HCT116 (cell line): ENCODE data around the gene PKP1. TPM values are rescaled to one million over a fixed set of nuclear protein-coding genes. Genes with fewer than 3 reads are reported as not detected.

ENCODE experiments used
- ATAC-seq: fragments of 200-7000 bp; cut with Tn5 transposase; 2 replicates; pipeline ENCODE4 v1.9.1; 2020; ENCODE audit warnings: mild to moderate bottlenecking, moderate library complexity
- BruUV-seq: library from RNA; stranded (reverse); fragments of 400-500 nt; replicated peaks from 2 replicates; lab custom pipeline; 2021; lab: Mats Ljungman, UMichigan
- CTCF ChIA-PET: fragments of 300-600 bp; sonication (Branson Sonifier 250); formaldehyde crosslinking; loops from one replicate; lab custom pipeline; 2021; ENCODE audit warnings: antibody characterized with exemption; lab: Charles Lee
- POLR2A ChIA-PET: fragments of 300-600, 350-600 bp; sonication (Branson Sonifier 250); formaldehyde crosslinking; loops from one replicate; lab custom pipeline; 2021; ENCODE audit warnings: antibody characterized with exemption; lab: Charles Lee
- RAD21 ChIA-PET, 2 experiments: fragments of 300-600 bp; sonication (Branson Sonifier 250); formaldehyde crosslinking; loops; one replicate each; lab custom pipeline; 2023; ENCODE audit warnings: low total read pairs in 2 of 2; ENCODE audit not compliant: uncharacterized antibody in 2 of 2, unreplicated experiment in 2 of 2, low non-redundant PET in 1 of 2; lab: Charles Lee
- DNase-seq: peaks from one replicate; pipeline ENCODE4 v3.0.0-alpha.2; 2010; ENCODE audit warnings: low read depth, low spot score
- H2AFZ ChIP-seq: fragments of 200-600 bp; shearing (Covaris generic), sonication (generic); 2 replicates; pipeline ENCODE4 v1.6.1; 2017; ENCODE audit warnings: low read depth, mixed run types, mixed read lengths, antibody characterized with exemption, low read length; ENCODE audit not compliant: poor library complexity, severe bottlenecking
- H3K27ac ChIP-seq: 2 replicates; pipeline ENCODE4 v1.5.1; 2012; ENCODE audit warnings: low read depth, low read length
- H3K27me3 ChIP-seq: fragments of 200-600 bp; sonication (generic); 2 replicates; pipeline ENCODE4 v1.6.1; 2016; ENCODE audit warnings: mixed run types, low read length, mixed read lengths; ENCODE audit not compliant: insufficient read depth
- H3K36me3 ChIP-seq, 2 experiments: fragments of 200-500 bp in 1 of 2; fragments of 200-600 bp in 1 of 2; sonication (Bioruptor generic) in 1 of 2; sonication (generic) in 1 of 2; 2 replicates each; pipeline versions ENCODE4 v1.5.1 to v1.6.1; 2014 to 2016; ENCODE audit warnings: low read length in 2 of 2, inconsistent platforms in 1 of 2, mixed read lengths in 1 of 2, mixed run types in 1 of 2; ENCODE audit not compliant: insufficient read depth in 2 of 2, control insufficient read depth in 1 of 2
- H3K4me1 ChIP-seq, 2 experiments: fragments of 200-600 bp in 1 of 2; sonication (generic) in 1 of 2; 2 replicates each; pipeline versions ENCODE4 v1.5.1 to v1.6.1; 2012 to 2017; ENCODE audit warnings: low read length in 2 of 2, inconsistent platforms in 1 of 2, mild to moderate bottlenecking in 1 of 2, mixed read lengths in 1 of 2, mixed run types in 1 of 2, moderate library complexity in 1 of 2; ENCODE audit not compliant: insufficient read depth in 2 of 2, control insufficient read depth in 1 of 2
- H3K4me2 ChIP-seq: fragments of 200-600 bp; sonication (generic); 2 replicates; pipeline ENCODE4 v1.6.1; 2017; ENCODE audit warnings: mixed run types, low read length, mixed read lengths
- H3K4me3 ChIP-seq, 2 experiments: fragments of 200-600 bp in 1 of 2; sonication (generic) in 1 of 2; replicated peaks in 1 of 2; 2 replicates each; pipeline ENCODE4 v1.5.1; 2011 to 2016; ENCODE audit warnings: low read length in 2 of 2, control low read depth in 1 of 2, low read depth in 1 of 2, mild to moderate bottlenecking in 1 of 2, mixed read lengths in 1 of 2, mixed run types in 1 of 2
- H3K79me2 ChIP-seq: fragments of 200-600 bp; sonication (generic); 2 replicates; pipeline ENCODE4 v1.6.1; 2017; ENCODE audit warnings: mild to moderate bottlenecking, mixed run types, low read length, moderate library complexity, mixed read lengths; ENCODE audit not compliant: insufficient read depth
- H3K9ac ChIP-seq: fragments of 200-600 bp; sonication (generic); 2 replicates; pipeline ENCODE4 v1.6.1; 2016; ENCODE audit warnings: low read length, mixed read lengths
- H3K9me2 ChIP-seq: fragments of 200-600 bp; sonication (generic), shearing (Covaris generic); 2 replicates; pipeline ENCODE4 v1.6.1; 2017; ENCODE audit warnings: mixed run types, mild to moderate bottlenecking, moderate library complexity; ENCODE audit not compliant: insufficient read depth
- H3K9me3 ChIP-seq, 2 experiments: fragments of 200-500 bp in 1 of 2; fragments of 200-600 bp in 1 of 2; sonication (Bioruptor generic) in 1 of 2; sonication (generic) in 1 of 2; 2 replicates each; pipeline ENCODE4 v1.6.1; 2014 to 2017; ENCODE audit warnings: low read length in 2 of 2, mixed read lengths in 2 of 2, inconsistent platforms in 1 of 2, low read depth in 1 of 2, mild to moderate bottlenecking in 1 of 2, mixed run types in 1 of 2, moderate library complexity in 1 of 2; ENCODE audit not compliant: control insufficient read depth in 1 of 2, insufficient read depth in 1 of 2
- H4K20me1 ChIP-seq: fragments of 200-600 bp; sonication (generic), shearing (Covaris generic); 2 replicates; pipeline ENCODE4 v1.6.1; 2017; ENCODE audit warnings: mixed run types, mild to moderate bottlenecking, moderate library complexity; ENCODE audit not compliant: insufficient read depth
- CTCF ChIP-seq, 3 experiments: fragments of 200-600 bp in 1 of 3; sonication (generic) in 1 of 3; IDR thresholded peaks in 2 of 3; conservative IDR thresholded peaks in 1 of 3; 2 replicates each; pipeline ENCODE4 v1.5.1; 2012 to 2017; ENCODE audit warnings: low read depth in 2 of 3, low read length in 2 of 3, antibody characterized with exemption in 1 of 3, borderline replicate concordance in 1 of 3, control low read depth in 1 of 3, mild to moderate bottlenecking in 1 of 3, mixed read lengths in 1 of 3, mixed run types in 1 of 3, moderate library complexity in 1 of 3; ENCODE audit not compliant: insufficient read depth in 1 of 3
- POLR2A ChIP-seq: IDR thresholded peaks from 2 replicates; pipeline ENCODE4 v1.7.0; 2011; ENCODE audit warnings: borderline replicate concordance; ENCODE audit not compliant: insufficient read depth, insufficient read length; ENCODE audit errors: extremely low read depth
- RAD21 ChIP-seq: IDR thresholded peaks from 2 replicates; pipeline ENCODE4 v1.6.1; 2012; ENCODE audit warnings: low read depth, mild to moderate bottlenecking
- REST ChIP-seq: IDR thresholded peaks from 2 replicates; pipeline ENCODE4 v1.6.1; 2012; ENCODE audit warnings: low read depth
- SP1 ChIP-seq: IDR thresholded peaks from 2 replicates; pipeline ENCODE4 v1.6.1; 2012; ENCODE audit warnings: low read depth
- intact Hi-C: fragments of 100-400 bp; cut with micrococcal nuclease; formaldehyde crosslinking; loops from 2 replicates; pipeline ENCODE4 v1.10.0; 2022
- total RNA-seq: library from RNA; stranded (reverse); gene quantifications from one replicate; pipeline ENCODE4 v1.2.1, GENCODE V29; 2021; ENCODE audit not compliant: unreplicated experiment

Gene PKP1
- total RNA-seq, 1 experiment from 2014 or later, result 0.07 TPM

- no peaks in the 10 kb centered on the region for H3K9me3 ChIP-seq
- POLR2A ChIA-PET, result no interaction called here
- H3K79me2 ChIP-seq, result no peaks in the 10 kb centered on the region
- TF ChIP-seq REST, result no peak
- no peak for TF ChIP-seq RAD21
- no peak for TF ChIP-seq POLR2A
- no peak for TF ChIP-seq CTCF (IDR thresholded peaks at IDR 0.05 in 2 of 3, conservative IDR thresholded peaks at IDR 0.05 in 1 of 3; ENCODE audit: borderline replicate concordance in 1 of 3, insufficient read depth in 1 of 3, low read depth in 2 of 3, low read length in 2 of 3)
- no peak for TF ChIP-seq SP1
- H3K4me2 ChIP-seq, result no peak overlapping the region
- ATAC-seq (no peak), DNase-seq (no peak)
- H3K9ac ChIP-seq, result no peak overlapping the region
- no TSS peak for BruUV-seq
- H3K4me3 ChIP-seq, result no peak overlapping the region
- H3K27ac ChIP-seq, result no peak overlapping the region
- CTCF ChIA-PET, result no interaction called here
- RAD21 ChIA-PET, result no interaction called here
- peaks cover 11% of the 10 kb centered on the region; the same call in 1 of the 2 replicates for H3K27me3 ChIP-seq
- no peaks in the 10 kb centered on the region for H4K20me1 ChIP-seq
- intact Hi-C loops, result no loop called here
- H2AFZ ChIP-seq, result no peak overlapping the region
- no peaks in the 10 kb centered on the region for H3K36me3 ChIP-seq
- no peaks in the 10 kb centered on the region for H3K9me2 ChIP-seq
- H3K4me1 ChIP-seq, result peaks cover 16 to 46% of the 10 kb centered on the region in 2 experiments
Measured at GRCh38 chr1:201270616-201271390, 12.5 kb upstream of the PKP1 start.
